HG03442 (cell line): ENCODE measurements around the gene PPBP.
"Not testable (repeated sequence)": the region's sequence is repeated elsewhere in the genome, so short reads cannot be mapped to it uniquely, and the experiment has no call there.

Source experiments
- ATAC-seq: cut with Tn5 transposase; IDR thresholded peaks from one replicate; pipeline ENCODE4 v1.9.1; 2021; ENCODE audit warnings: mild to moderate bottlenecking, moderate library complexity; ENCODE audit not compliant: unreplicated experiment

PPBP gene

DNA sequence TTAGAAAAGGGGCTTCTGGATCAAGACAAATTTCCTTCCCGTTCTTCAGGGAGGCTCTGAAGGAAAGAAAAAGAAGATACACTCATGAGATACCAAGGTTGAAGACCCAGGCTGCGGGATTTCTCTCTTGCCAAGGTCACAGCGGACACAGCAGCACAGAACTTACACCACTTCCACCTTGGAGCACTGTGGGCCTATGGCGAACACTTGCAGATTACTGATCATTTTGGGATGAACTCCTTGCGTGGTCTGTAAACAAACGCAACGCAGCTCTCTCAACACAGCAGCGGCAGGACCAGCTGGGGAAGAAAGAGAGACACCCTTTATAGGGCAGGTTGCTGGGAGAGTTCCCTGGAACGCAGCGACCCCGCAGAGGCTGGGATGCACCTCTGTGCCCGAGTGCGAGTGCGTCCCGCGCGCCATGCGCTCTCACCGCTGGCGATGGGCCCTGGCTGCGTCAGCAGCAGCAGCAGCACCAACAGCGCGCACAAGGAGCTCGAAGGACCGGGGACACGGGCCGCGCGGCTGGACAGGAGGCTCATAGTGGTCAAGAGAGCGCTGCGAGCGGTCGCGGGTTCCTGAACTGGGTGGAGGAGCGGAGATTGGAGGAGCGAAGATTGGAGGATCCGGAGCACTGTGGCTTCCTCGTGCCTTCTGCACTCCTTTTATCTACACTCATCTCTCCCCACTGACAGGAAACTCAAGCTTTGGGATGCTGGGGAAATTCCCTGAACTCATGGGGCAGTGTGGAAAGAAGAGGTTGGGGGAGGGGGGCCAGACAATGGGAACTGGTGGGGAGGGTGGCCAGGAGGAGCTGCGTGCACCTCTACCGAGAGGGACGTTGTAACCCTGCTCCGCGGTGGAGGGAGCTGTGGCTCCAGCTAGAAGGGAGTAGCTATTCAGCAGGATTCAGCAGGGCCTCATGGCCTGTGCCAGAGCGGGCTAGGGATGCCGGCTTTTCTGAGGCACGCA is 10.3 kb upstream of the PPBP start, which contains the start of gene CXCL5:
TSS of gene CXCL5 (minus strand) at position 638 of the 972 bp plus-strand sequence. CDS start at position 542, 96 bp downstream.
- no peak for ATAC-seq

DNA sequence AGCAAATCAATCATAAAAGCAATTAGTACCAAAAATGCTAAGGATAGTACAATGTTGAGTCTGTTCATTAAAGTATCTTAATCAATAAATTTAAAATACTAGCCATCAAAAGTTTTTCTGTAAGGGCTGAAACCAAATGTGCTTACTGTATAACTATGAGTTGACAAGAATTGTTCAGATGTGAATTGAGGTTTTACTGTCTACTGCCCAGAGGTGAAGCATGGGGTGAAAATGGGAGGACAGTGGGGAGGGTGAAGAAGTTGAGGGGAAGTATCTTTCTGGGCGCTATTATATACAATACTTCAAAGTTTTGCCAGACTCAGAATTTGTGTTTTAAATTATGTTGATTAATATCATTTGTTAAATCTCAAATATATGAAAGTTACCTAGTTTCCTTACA is 4.1 kb upstream of the PPBP start:
- ATAC-seq: no peak

GRCh38 chr4:73991742-73992000 is 3.7 kb upstream of the PPBP start:
- no peak for ATAC-seq

- ATAC-seq: no peak
Observed at GRCh38 chr4:73990988-73991741, 3.2 kb upstream of the PPBP start.

DNA sequence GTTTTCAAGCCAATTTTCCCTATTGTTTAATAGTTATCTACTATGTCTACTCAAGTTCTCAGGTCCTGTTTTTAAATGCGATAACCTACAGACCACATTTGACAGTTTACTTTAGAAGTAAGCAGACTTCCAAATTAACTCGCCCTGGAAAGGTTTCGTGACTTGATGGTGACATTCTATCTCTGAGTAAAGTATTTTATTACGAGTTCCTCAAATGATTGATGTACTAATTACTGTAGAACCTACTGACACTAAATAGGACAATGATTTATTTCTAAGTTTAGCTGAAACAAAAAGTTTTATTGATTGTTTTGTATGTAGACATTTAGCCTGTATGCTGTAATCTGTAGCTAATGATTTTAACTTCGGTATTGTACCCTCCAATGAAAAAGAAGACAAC is 1.9 kb upstream of the PPBP start:
- no peak for ATAC-seq

GRCh38 chr4:73989031-73989430 is 1.0 kb upstream of the PPBP start:
- no peak for ATAC-seq

DNA sequence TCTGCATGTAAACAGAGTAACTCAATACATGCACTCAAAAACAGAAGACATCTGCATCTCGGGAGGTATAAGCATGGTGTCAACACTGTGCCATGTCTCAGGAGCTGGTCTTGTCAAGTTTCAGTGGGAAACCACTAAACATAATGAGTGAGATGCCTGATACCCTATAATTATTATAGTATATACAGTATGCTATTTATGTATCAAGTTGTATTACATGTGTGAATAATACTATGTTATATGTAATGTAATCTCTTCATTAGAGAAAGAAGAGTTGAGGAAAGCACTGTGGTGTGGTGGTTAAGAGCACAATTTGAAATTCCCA is 2.5 kb downstream of the PPBP start:
- no peak for ATAC-seq

DNA sequence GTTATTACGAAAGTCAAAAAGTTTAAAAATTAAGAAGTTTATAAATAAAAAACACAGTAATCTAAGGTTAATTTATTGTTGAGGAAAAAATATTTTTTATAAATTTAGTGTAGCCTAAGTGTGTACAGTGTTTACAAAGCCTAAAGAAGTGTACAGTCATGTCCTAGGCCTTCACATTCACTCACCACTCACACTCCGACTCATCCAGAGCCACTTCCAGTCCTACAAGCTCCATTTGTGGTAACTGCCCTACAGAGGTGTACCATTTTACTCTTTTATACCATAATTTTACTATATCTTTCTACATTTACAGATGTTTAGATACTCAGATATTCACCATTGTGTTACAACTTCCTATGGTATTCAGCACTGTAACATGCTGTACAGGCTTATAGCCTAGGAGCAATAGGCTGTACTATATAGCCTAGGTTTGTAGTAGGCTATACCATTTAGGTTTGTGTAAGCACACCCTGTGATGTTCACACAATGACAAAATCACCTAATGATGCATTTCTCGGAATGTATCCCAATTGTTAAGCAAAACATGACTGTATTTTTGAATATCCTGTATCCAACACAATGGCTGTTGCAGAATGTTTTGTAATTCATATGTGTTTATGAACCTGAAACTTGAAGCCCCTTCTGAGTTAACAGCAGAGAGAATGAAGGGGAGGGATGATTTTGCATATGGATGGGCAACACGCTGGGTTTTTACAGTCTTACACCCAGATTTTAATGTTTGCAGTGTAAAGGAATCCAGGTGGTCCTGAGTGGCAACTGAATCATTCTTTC is 3.1 kb downstream of the PPBP start:
- no peak for ATAC-seq

DNA sequence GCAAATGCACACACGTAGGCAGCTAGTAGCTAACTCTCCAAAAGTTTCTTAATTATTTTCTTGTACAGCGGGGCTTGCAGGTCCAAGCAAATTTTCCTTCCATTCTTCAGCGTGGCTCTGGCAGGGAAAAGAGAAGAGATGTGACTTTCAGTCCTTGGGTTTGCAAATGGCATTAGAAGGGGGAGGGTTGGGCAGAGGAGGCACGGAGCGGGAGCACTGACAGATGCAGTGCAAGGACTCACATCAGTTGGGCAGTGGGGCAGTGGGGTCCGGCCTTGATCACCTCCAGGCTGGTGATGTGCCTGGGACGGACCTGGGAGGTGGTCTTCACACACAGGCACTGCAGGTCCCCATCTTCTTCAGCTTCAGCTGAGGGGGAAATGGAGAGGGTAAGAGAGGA is 6.8 kb downstream of the PPBP start:
- ATAC-seq: not testable (repeated sequence)

DNA sequence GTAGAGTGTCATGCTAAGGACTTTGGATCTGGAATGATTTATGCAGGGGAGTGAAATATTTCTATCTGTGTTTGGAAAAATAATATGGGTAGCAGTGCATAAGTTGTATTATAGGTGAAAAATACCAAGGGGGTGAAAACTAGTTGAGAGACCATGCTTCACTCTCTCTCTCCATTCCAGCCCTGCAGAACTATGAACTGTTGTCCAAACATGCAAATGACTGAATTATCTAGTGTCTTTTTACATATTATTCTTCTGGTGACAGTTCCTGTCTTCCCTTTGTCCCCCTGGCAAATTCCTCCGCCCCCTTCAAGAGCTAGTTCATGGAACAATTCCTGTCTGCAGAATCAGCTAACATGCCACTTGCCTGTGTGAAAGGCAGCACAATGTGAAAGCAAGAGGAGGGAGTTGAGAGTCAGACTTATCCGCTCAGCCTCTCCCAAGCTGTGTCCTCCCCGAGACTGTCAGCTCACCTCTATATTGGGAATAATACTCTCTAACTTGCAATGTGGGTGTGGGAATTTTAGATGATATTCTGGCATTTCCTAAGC is 8.5 kb downstream of the PPBP start:
- ATAC-seq: no peak

DNA sequence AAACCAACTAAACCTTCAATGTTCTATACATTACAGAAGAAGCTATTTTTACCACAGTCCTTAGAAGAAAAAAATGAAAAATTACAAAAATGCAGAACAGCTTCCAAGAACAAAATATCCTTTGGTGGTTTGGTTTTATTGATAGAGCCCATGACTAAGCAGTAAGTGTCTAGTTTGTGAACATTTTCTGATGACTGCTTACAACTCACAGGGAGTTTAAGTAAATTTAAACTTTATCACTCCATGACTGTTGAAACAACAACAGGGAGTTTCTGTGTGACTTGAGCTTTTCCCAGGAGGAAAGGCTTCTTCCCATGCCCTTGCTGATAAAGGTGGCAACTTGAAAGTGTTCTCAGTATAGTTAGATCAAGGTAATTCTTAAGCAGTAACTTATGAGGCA is 9.1 kb downstream of the PPBP start:
- no peak for ATAC-seq

DNA sequence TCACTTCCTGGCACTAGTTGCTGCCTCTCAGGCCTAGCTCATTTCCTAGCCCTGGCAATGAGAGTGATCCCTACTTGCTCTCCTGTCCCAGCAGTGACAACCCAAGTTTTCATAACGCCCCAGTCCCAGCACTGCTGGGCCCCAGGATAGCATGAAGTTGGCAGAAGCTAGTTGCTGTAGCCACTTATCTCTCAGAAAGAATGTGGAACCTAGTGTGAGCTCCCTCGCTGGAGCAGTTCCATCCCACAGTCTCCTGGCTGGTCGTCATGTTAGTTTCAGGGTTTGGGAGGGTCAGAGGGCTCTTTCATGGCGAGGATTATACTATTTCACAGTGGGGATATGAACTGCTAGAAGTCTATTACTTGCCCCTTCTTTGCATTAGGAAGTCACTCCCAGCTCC is 11.3 kb downstream of the PPBP start:
- no peak for ATAC-seq

DNA sequence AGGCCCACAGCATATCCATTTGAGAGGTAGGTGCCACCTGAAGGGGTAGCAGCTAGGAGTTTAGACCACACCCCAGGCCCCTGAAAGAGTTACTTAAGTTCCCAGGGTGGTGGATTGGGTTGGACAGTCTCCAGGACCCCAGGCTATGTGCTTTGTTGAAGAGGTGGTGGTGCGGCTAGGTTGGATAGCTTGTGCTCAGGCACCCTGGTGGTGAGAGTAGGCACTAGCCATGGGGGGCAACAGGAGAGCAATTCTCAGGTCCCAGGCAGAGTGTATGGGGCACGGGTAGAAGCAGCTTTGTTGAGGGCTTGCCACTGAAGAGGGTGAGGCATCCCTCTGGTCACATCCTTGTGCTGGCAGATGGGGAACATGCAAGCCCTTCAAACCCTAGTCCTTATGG is 11.8 kb downstream of the PPBP start:
- no peak for ATAC-seq

DNA sequence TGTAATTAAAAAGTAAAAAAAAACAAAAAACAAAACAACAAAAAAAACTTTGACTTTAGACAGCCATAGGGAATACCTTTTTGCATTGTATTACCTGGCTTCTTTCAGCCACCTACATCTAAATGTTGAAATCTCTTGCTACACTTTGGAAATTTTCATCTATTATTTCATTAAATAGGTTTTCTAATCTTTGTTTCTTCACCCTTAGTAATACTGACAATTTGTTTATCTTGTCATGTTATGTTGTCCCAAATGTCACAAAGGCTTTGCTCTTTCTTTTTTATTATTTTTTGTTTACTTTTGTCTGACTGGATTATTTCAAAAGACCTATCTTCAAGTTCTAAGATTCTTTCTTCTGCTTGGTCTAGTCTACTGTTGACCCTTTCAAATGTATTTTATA is 13.6 kb downstream of the PPBP start:
- no peak for ATAC-seq

GRCh38 chr4:73970945-73971344 is 17.0 kb downstream of the PPBP start:
- ATAC-seq: no peak

- no peak for ATAC-seq
Observed at GRCh38 chr4:73970011-73970410, 18.0 kb downstream of the PPBP start.

GRCh38 chr4:73967866-73968265 is 20.1 kb downstream of the PPBP start:
- no peak for ATAC-seq

DNA sequence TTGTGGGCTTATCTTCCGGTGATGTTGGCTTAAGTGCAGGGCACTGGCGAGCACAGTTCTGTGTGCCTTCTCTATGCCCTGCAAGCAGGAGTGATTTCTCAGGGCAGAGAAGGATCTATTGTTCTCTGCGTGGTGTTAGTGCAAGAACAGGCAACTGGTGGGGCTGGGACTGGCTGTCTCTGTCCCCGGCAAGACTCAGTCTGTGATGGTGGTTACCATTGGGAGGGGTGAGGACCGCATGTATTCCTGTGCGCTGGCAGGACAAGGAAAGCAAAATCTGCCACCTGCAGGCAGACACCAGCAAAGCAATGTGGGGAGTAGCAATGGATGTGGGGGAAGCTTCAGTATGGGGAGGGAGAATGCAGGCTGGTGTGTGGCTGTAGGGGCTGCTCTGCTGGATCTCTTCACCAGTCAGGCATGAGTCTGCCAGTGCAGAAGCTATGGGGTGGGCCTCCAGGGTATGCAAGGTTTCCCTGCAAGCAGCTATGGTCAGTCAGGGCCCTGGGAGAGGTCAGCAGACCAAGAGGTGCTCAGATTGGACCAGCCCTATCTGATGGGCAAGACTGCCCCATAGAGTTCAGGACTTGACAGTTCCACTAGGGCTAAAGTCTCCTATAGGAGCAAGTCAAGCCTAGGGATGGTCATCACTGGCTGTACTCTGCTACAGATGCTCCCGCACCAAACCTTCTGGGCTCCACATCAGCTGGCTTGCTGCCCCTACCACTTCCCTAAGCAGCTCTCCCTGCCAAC is 23.0 kb downstream of the PPBP start:
- no peak for ATAC-seq

- no peak for ATAC-seq
Observed at GRCh38 chr4:73962724-73963123, 25.3 kb downstream of the PPBP start.

GRCh38 chr4:73959041-73959440 is 28.9 kb downstream of the PPBP start:
- not testable (repeated sequence) for ATAC-seq

GRCh38 chr4:73952352-73952751 is 35.6 kb downstream of the PPBP start:
- no peak for ATAC-seq
